Measurements from ENCODE around the gene UQCC3. TPM values are rescaled to one million over a fixed set of nuclear protein-coding genes. Genes with fewer than 3 reads are reported as not detected.

Gene UQCC3
- total and polyA plus RNA-seq, 2 donors (not counting 1 experiment from before 2014, with no cell fraction given) = 4.7 to 14.0 TPM

DNA sequence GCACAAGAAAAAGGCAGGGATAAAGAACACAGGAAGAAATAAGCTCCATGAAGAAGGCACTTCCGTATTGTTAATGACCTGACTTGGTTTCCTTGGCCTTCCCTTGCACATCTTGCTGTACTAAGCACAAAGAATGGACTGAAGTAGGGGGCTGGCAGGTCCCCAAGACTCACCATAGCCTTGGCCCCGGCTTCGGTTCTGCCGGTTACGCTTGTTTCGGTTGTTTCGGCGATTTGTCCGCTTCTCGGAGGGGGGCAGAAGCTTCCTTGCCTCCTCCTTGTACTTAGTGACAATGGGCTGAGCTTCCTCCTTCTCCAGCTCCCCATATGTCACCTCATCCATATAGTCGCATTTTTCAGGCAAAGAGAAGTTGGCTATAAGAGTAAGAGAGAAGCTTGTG lies 45.3 kb downstream of the UQCC3 start:
- Histone ChIP-seq H2AFZ (ENCODE audit: low read length) (no peak overlapping the region), H3K4me1 (ENCODE audit: control insufficient read depth, extremely low read depth, insufficient read depth, low read length) (peaks cover 3% of the 10 kb centered on the region), H4K20me1 (ENCODE audit: control insufficient read depth, extremely low read depth, insufficient read depth, low read length) (no peaks in the 10 kb centered on the region), H3K27me3 (ENCODE audit: control insufficient read depth, insufficient read depth, low read length) (no peaks in the 10 kb centered on the region), H3K27ac (ENCODE audit: insufficient read depth, low read length) (no peak overlapping the region), H3K9ac (ENCODE audit: insufficient read depth, low read length) (no peak overlapping the region), H3K36me3 (ENCODE audit: control insufficient read depth, insufficient read depth, low read length) (peaks cover 37% of the 10 kb centered on the region), H3K4me2 (ENCODE audit: extremely low read depth, insufficient read depth, low read length) (no peak overlapping the region), H3K9me3 (ENCODE audit: control insufficient read depth, insufficient read depth, low read depth, low read length) (no peaks in the 10 kb centered on the region), H3K4me3 (replicated peaks in 1 of 4; ENCODE audit: control extremely low read depth in 1 of 4, insufficient read depth in 1 of 4, low read depth in 3 of 4, low read length in 4 of 4) (no peak overlapping the region), H3K79me2 (ENCODE audit: control insufficient read depth, insufficient read depth, low read length) (peaks cover 48% of the 10 kb centered on the region)
- no peak for TF ChIP-seq EZH2 (IDR thresholded peaks at IDR 0.05; ENCODE audit: low read length, missing control alignments)
- TF ChIP-seq, protein P1, sequence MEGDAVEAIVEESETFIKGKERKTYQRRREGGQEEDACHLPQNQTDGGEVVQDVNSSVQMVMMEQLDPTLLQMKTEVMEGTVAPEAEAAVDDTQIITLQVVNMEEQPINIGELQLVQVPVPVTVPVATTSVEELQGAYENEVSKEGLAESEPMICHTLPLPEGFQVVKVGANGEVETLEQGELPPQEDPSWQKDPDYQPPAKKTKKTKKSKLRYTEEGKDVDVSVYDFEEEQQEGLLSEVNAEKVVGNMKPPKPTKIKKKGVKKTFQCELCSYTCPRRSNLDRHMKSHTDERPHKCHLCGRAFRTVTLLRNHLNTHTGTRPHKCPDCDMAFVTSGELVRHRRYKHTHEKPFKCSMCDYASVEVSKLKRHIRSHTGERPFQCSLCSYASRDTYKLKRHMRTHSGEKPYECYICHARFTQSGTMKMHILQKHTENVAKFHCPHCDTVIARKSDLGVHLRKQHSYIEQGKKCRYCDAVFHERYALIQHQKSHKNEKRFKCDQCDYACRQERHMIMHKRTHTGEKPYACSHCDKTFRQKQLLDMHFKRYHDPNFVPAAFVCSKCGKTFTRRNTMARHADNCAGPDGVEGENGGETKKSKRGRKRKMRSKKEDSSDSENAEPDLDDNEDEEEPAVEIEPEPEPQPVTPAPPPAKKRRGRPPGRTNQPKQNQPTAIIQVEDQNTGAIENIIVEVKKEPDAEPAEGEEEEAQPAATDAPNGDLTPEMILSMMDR (conservative IDR thresholded peaks at IDR 0.05 in 1 of 2, IDR thresholded peaks at IDR 0.05 in 1 of 2; ENCODE audit: low read depth in 1 of 2, low read length in 2 of 2) = no peak
- no peak for DNase-seq (ENCODE audit: low read depth in 2 of 2)

DNA sequence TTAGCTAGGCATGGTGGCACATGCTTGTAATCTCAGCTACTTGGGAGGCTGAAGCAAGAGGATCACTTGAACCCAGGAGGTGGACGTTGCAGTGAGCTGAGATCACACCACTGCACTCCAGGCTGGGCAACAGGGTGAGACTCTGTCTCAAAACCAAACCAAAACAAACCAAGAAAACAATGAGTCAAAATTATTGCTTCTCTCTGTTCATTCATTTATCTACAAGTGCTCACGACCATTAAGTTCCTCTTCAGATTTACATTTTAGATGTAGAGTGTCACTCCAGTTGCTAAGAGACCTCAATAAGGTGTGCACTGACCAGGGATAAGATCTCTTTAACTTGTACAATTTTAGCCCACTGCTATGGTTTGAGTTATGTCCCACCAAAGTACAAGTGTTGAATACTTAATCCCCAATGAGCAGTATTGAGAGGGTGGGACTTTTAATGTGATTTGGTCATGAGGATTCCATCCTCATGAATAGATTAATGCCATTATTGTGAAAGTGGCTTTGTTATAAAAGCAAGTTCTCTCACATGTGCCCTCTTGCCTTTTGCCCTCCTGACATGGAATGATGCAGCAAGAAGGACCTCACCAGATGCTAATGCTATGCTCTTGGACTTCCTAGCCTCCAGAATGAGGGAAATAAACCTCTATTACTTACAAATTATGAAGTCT lies 48.0 kb downstream of the UQCC3 start:
- TF ChIP-seq, protein P1 (conservative IDR thresholded peaks at IDR 0.05 in 1 of 2, IDR thresholded peaks at IDR 0.05 in 1 of 2; ENCODE audit: low read depth in 1 of 2, low read length in 2 of 2) = no peak
- TF ChIP-seq EZH2 (IDR thresholded peaks at IDR 0.05; ENCODE audit: low read length, missing control alignments) = no peak
- H3K4me3 ChIP-seq (replicated peaks in 1 of 4; ENCODE audit: control extremely low read depth in 1 of 4, insufficient read depth in 1 of 4, low read depth in 3 of 4, low read length in 4 of 4) = no peak overlapping the region
- no peaks in the 10 kb centered on the region for H3K27me3 ChIP-seq (ENCODE audit: control insufficient read depth, insufficient read depth, low read length)
- no peaks in the 10 kb centered on the region for H3K4me1 ChIP-seq (ENCODE audit: control insufficient read depth, extremely low read depth, insufficient read depth, low read length)
- H2AFZ ChIP-seq (ENCODE audit: low read length) = no peak overlapping the region
- H3K9ac ChIP-seq (ENCODE audit: insufficient read depth, low read length) = no peak overlapping the region
- peak overlapping the region; percentile 16 for H3K27ac ChIP-seq (ENCODE audit: insufficient read depth, low read length)
- H4K20me1 ChIP-seq (ENCODE audit: control insufficient read depth, extremely low read depth, insufficient read depth, low read length) = no peaks in the 10 kb centered on the region
- no peaks in the 10 kb centered on the region for H3K9me3 ChIP-seq (ENCODE audit: control insufficient read depth, insufficient read depth, low read depth, low read length)
- no peak overlapping the region for H3K4me2 ChIP-seq (ENCODE audit: extremely low read depth, insufficient read depth, low read length)
- H3K79me2 ChIP-seq (ENCODE audit: control insufficient read depth, insufficient read depth, low read length) = peaks cover 72% of the 10 kb centered on the region
- peak in 1 of 2 donors; percentile 32 for DNase-seq (ENCODE audit: low read depth in 2 of 2)
- H3K36me3 ChIP-seq (ENCODE audit: control insufficient read depth, insufficient read depth, low read length) = peaks cover 35% of the 10 kb centered on the region

DNA sequence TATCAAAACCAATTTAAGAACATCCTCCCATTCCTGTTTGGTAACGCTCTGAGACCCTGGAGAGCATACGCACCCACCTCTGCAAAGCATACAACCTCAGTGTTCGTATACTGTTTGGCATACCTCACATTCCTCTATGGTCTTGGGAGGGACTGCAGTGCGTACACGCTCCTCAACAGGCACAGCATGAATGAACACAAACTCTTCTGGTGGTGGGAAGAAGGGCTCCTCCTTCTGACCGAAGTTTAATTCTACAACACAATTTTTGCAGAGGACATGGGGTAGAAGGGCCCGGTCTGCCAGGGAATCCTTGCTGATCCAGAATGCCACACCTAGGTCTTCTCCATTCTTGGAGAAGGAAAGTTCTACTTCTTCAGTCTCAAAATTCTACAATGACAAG lies 50.5 kb downstream of the UQCC3 start:
- Histone ChIP-seq H3K27ac (ENCODE audit: insufficient read depth, low read length) (no peak overlapping the region), H3K9ac (ENCODE audit: insufficient read depth, low read length) (no peak overlapping the region), H4K20me1 (ENCODE audit: control insufficient read depth, extremely low read depth, insufficient read depth, low read length) (peaks cover 4% of the 10 kb centered on the region)

More for the DNA sequence above, 50.5 kb downstream of the UQCC3 start:
- Histone ChIP-seq H3K36me3 (ENCODE audit: control insufficient read depth, insufficient read depth, low read length) (peaks cover 23% of the 10 kb centered on the region), H3K79me2 (ENCODE audit: control insufficient read depth, insufficient read depth, low read length) (peaks cover 83% of the 10 kb centered on the region), H3K4me2 (ENCODE audit: extremely low read depth, insufficient read depth, low read length) (no peak overlapping the region), H3K27me3 (ENCODE audit: control insufficient read depth, insufficient read depth, low read length) (no peaks in the 10 kb centered on the region), H3K4me3 (replicated peaks in 1 of 4; ENCODE audit: control extremely low read depth in 1 of 4, insufficient read depth in 1 of 4, low read depth in 3 of 4, low read length in 4 of 4) (no peak overlapping the region), H3K9me3 (ENCODE audit: control insufficient read depth, insufficient read depth, low read depth, low read length) (no peaks in the 10 kb centered on the region), H2AFZ (ENCODE audit: low read length) (no peak overlapping the region), H3K4me1 (ENCODE audit: control insufficient read depth, extremely low read depth, insufficient read depth, low read length) (no peaks in the 10 kb centered on the region)
- peak in 1 of 2 donors; percentile 47 for DNase-seq (ENCODE audit: low read depth in 2 of 2)
- TF ChIP-seq EZH2 (IDR thresholded peaks at IDR 0.05; ENCODE audit: low read length, missing control alignments) = no peak
- TF ChIP-seq, protein P1 (conservative IDR thresholded peaks at IDR 0.05 in 1 of 2, IDR thresholded peaks at IDR 0.05 in 1 of 2; ENCODE audit: low read depth in 1 of 2, low read length in 2 of 2) = peak in 1 of 2 donors; percentile 6

Other genes starting within 250 kb of the UQCC3 start
- 396 and 762 TPM in 2 replicates for gene AHNAK, start 124.9 kb upstream of the UQCC3 start, total RNA-seq
- gene AHNAK, start 124.9 kb upstream of the UQCC3 start, polyA plus RNA-seq = 209 and 220 TPM in 2 replicates
- gene EEF1G, start 97.8 kb upstream of the UQCC3 start, total RNA-seq = 1,405 and 1,825 TPM in 2 replicates
- gene EEF1G, start 97.8 kb upstream of the UQCC3 start, polyA plus RNA-seq = 1,308 and 1,333 TPM in 2 replicates
- gene TUT1, start 80.2 kb upstream of the UQCC3 start, total RNA-seq = 6.9 and 7.8 TPM in 2 replicates
- gene TUT1, start 80.2 kb upstream of the UQCC3 start, polyA plus RNA-seq = 5.5 and 6.8 TPM in 2 replicates
- 117 and 124 TPM in 2 replicates for gene MTA2, start 69.8 kb upstream of the UQCC3 start, total RNA-seq
- 31.4 and 33.6 TPM in 2 replicates for gene MTA2, start 69.8 kb upstream of the UQCC3 start, polyA plus RNA-seq
- gene EML3, start 58.9 kb upstream of the UQCC3 start, total RNA-seq = 17.5 and 20.5 TPM in 2 replicates
- gene EML3, start 58.9 kb upstream of the UQCC3 start, polyA plus RNA-seq = 17.8 and 22.6 TPM in 2 replicates
- 8.5 and 9.9 TPM in 2 replicates for gene ROM1, start 58.4 kb upstream of the UQCC3 start, total RNA-seq
- 1.7 and 3.0 TPM in 2 replicates for gene ROM1, start 58.4 kb upstream of the UQCC3 start, polyA plus RNA-seq
- 29.1 and 30.8 TPM in 2 replicates for gene B3GAT3, start 49.7 kb upstream of the UQCC3 start, total RNA-seq
- 15.9 and 17.6 TPM in 2 replicates for gene B3GAT3, start 49.7 kb upstream of the UQCC3 start, polyA plus RNA-seq
- gene GANAB, start 25.1 kb upstream of the UQCC3 start, total RNA-seq = 167 and 279 TPM in 2 replicates
- 328 and 368 TPM in 2 replicates for gene GANAB, start 25.1 kb upstream of the UQCC3 start, polyA plus RNA-seq
- gene INTS5, start 18.4 kb upstream of the UQCC3 start, total RNA-seq = 16.4 and 16.7 TPM in 2 replicates
- 9.4 and 13.2 TPM in 2 replicates for gene INTS5, start 18.4 kb upstream of the UQCC3 start, polyA plus RNA-seq
- gene C11orf98, start 6.5 kb upstream of the UQCC3 start, total RNA-seq = 25.4 and 33.4 TPM in 2 replicates
- 38.2 and 64.8 TPM in 2 replicates for gene C11orf98, start 6.5 kb upstream of the UQCC3 start, polyA plus RNA-seq
- gene CSKMT, start 6.4 kb upstream of the UQCC3 start, total RNA-seq = 8.4 and 9.8 TPM in 2 replicates
- 2.6 and 2.9 TPM in 2 replicates for gene CSKMT, start 6.4 kb upstream of the UQCC3 start, polyA plus RNA-seq
- gene LBHD1, start 594 bp downstream of the UQCC3 start, total RNA-seq = 3.6 and 4.5 TPM in 2 replicates
- gene LBHD1, start 594 bp downstream of the UQCC3 start, polyA plus RNA-seq = 3.1 and 3.4 TPM in 2 replicates
- gene UBXN1, start 7.4 kb downstream of the UQCC3 start, total RNA-seq = 143 and 229 TPM in 2 replicates
- 76.4 and 88.6 TPM in 2 replicates for gene UBXN1, start 7.4 kb downstream of the UQCC3 start, polyA plus RNA-seq
- gene LRRN4CL, start 17.9 kb downstream of the UQCC3 start, total RNA-seq = 13.4 and 31.5 TPM in 2 replicates
- gene LRRN4CL, start 17.9 kb downstream of the UQCC3 start, polyA plus RNA-seq = 7.9 and 12.7 TPM in 2 replicates
- 37.8 and 62.1 TPM in 2 replicates for gene BSCL2, start 35.8 kb downstream of the UQCC3 start, total RNA-seq
- 35.5 and 54.0 TPM in 2 replicates for gene BSCL2, start 35.8 kb downstream of the UQCC3 start, polyA plus RNA-seq
- gene GNG3, start 36.0 kb downstream of the UQCC3 start, total RNA-seq = not detected in 2 replicates
- gene GNG3, start 36.0 kb downstream of the UQCC3 start, polyA plus RNA-seq = 0.07 TPM in 1 of 2 replicates, not detected in the other
- gene HNRNPUL2, start 55.8 kb downstream of the UQCC3 start, total RNA-seq = 9.2 and 14.5 TPM in 2 replicates
- 18.8 and 26.4 TPM in 2 replicates for gene HNRNPUL2, start 55.8 kb downstream of the UQCC3 start, polyA plus RNA-seq
- 32.4 and 44.4 TPM in 2 replicates for gene TTC9C, start 56.8 kb downstream of the UQCC3 start, total RNA-seq
- 26.1 and 27.3 TPM in 2 replicates for gene TTC9C, start 56.8 kb downstream of the UQCC3 start, polyA plus RNA-seq
- gene ZBTB3, start 82.5 kb downstream of the UQCC3 start, total RNA-seq = 13.4 and 14.4 TPM in 2 replicates
- 6.2 and 6.8 TPM in 2 replicates for gene ZBTB3, start 82.5 kb downstream of the UQCC3 start, polyA plus RNA-seq
- 68.8 and 80.6 TPM in 2 replicates for gene POLR2G, start 89.9 kb downstream of the UQCC3 start, total RNA-seq
- 216 and 228 TPM in 2 replicates for gene POLR2G, start 89.9 kb downstream of the UQCC3 start, polyA plus RNA-seq
- gene TAF6L, start 99.7 kb downstream of the UQCC3 start, total RNA-seq = 16.7 and 18.8 TPM in 2 replicates
- gene TAF6L, start 99.7 kb downstream of the UQCC3 start, polyA plus RNA-seq = 10.0 and 12.7 TPM in 2 replicates
- gene TMEM179B, start 115.7 kb downstream of the UQCC3 start, total RNA-seq = 27.5 and 41.9 TPM in 2 replicates
- 64.8 and 69.5 TPM in 2 replicates for gene TMEM179B, start 115.7 kb downstream of the UQCC3 start, polyA plus RNA-seq
- 11.7 and 16.4 TPM in 2 replicates for gene TMEM223, start 120.3 kb downstream of the UQCC3 start, total RNA-seq
- gene TMEM223, start 120.3 kb downstream of the UQCC3 start, polyA plus RNA-seq = 14.4 and 15.4 TPM in 2 replicates
- 14.9 and 17.2 TPM in 2 replicates for gene NXF1, start 133.8 kb downstream of the UQCC3 start, total RNA-seq
- 27.8 and 43.7 TPM in 2 replicates for gene NXF1, start 133.8 kb downstream of the UQCC3 start, polyA plus RNA-seq
- gene STX5, start 160.4 kb downstream of the UQCC3 start, total RNA-seq = 40.3 and 44.9 TPM in 2 replicates
- gene STX5, start 160.4 kb downstream of the UQCC3 start, polyA plus RNA-seq = 48.7 and 48.9 TPM in 2 replicates
- not detected in 2 replicates for gene TEX54, start 161.2 kb downstream of the UQCC3 start, total RNA-seq
- not detected in 2 replicates for gene TEX54, start 161.2 kb downstream of the UQCC3 start, polyA plus RNA-seq
- gene WDR74, start 167.9 kb downstream of the UQCC3 start, total RNA-seq = 85.3 and 86.9 TPM in 2 replicates
- 14.8 and 24.0 TPM in 2 replicates for gene WDR74, start 167.9 kb downstream of the UQCC3 start, polyA plus RNA-seq
- 344 and 441 TPM in 2 replicates for gene SLC3A2, start 209.2 kb downstream of the UQCC3 start, total RNA-seq
- 91.2 and 132 TPM in 2 replicates for gene SLC3A2, start 209.2 kb downstream of the UQCC3 start, polyA plus RNA-seq
- gene CHRM1, start 249.7 kb downstream of the UQCC3 start, total RNA-seq = not detected in 2 replicates
- not detected in 2 replicates for gene CHRM1, start 249.7 kb downstream of the UQCC3 start, polyA plus RNA-seq